Sigmoid colon (tissue), 7 donors: ENCODE measurements around the gene CCDC177. TPM values are rescaled to one million over a fixed set of nuclear protein-coding genes. Genes with fewer than 3 reads are reported as not detected.

ENCODE experiments used
- DNase-seq: peaks from one replicate; pipeline ENCODE4 v3.0.0-alpha.2; 2019
- H3K27ac ChIP-seq, 4 donors: fragments of 200-600 bp; sonication (generic); one replicate each; pipeline ENCODE4 v1.5.1; 2016 to 2019; ENCODE audit warnings: mild to moderate bottlenecking in 1 of 4
- H3K27me3 ChIP-seq, 3 donors: fragments of 200-600 bp; sonication (generic); one replicate each; pipeline ENCODE4 v1.5.1; 2019; ENCODE audit warnings: mild to moderate bottlenecking in 1 of 3
- H3K36me3 ChIP-seq, 4 donors: fragments of 200-600 bp; sonication (generic); one replicate each; pipeline ENCODE4 v1.5.1; 2016 to 2019
- H3K4me1 ChIP-seq, 4 donors: fragments of 200-600 bp; sonication (generic); one replicate each; pipeline ENCODE4 v1.5.1; 2017 to 2019
- H3K4me3 ChIP-seq, 4 donors: fragments of 200-600 bp; sonication (generic); one replicate each; pipeline ENCODE4 v1.5.1; 2017 to 2019; ENCODE audit warnings: mild to moderate bottlenecking in 2 of 4, moderate library complexity in 1 of 4
- H3K9me3 ChIP-seq, 4 donors: fragments of 200-600 bp in 3 of 4; sonication (generic) in 3 of 4; one replicate each; pipeline versions ENCODE4 v1.5.1 to v1.6.1; 2013 to 2019
- EP300 ChIP-seq, 4 donors: sonication (generic); formaldehyde crosslinking; IDR thresholded peaks; one replicate each; pipeline ENCODE4 v1.6.1; 2017; ENCODE audit warnings: antibody characterized with exemption in 4 of 4
- POLR2A ChIP-seq, 2 donors: fragments of 450-650 bp; IDR thresholded peaks; one replicate each; pipeline ENCODE4 v1.6.1; 2016; ENCODE audit warnings: antibody characterized with exemption in 2 of 2, mild to moderate bottlenecking in 2 of 2, moderate library complexity in 2 of 2
- POLR2AphosphoS5 ChIP-seq, 4 donors: sonication (generic); formaldehyde crosslinking; IDR thresholded peaks; one replicate each; pipeline ENCODE4 v1.6.1; 2017; ENCODE audit warnings: antibody characterized with exemption in 4 of 4
- WGBS, 2 donors: extraction: QIAGEN DNeasy Blood & Tissue Kit; methylation state at CpG; one replicate each; pipeline ENCODE4 v1.1.7; 2013; 5-methylcytosine and 5-hydroxymethylcytosine counted together
- intact Hi-C: fragments of 100-400 bp; cut with DNase I; formaldehyde crosslinking; loops from one replicate; pipeline ENCODE4 v1.15.1; 2023
- polyA plus RNA-seq, 3 donors: library from polyadenylated mRNA; stranded (reverse); fragments of 200-250 nt; gene quantifications; one replicate each; pipeline ENCODE4 v1.2.3, GENCODE V29; 2013
- total RNA-seq, 4 donors: library from RNA; depleted of rRNA; stranded (reverse); fragments of >200 nt; gene quantifications; one replicate each; pipeline ENCODE4 v1.1.0, GENCODE V29; 2016
- TF ChIP-seq, protein P1 (sequence below), 4 experiments: fragments of 450-650 bp in 3 of 4; fragments of 200-600 bp in 1 of 4; IDR thresholded peaks; one replicate each; pipeline ENCODE4 v1.5.1; 2016 to 2019; ENCODE audit warnings: antibody characterized with exemption in 4 of 4, mild to moderate bottlenecking in 3 of 4, moderate library complexity in 2 of 4
- donor health status: healthy with polysubstance abuse.
- donor health status: Bipolar disorder and iron deficiency.
- donor health status: healthy.

CCDC177 gene
- total and polyA plus RNA-seq, 7 donors: not detected

DNA sequence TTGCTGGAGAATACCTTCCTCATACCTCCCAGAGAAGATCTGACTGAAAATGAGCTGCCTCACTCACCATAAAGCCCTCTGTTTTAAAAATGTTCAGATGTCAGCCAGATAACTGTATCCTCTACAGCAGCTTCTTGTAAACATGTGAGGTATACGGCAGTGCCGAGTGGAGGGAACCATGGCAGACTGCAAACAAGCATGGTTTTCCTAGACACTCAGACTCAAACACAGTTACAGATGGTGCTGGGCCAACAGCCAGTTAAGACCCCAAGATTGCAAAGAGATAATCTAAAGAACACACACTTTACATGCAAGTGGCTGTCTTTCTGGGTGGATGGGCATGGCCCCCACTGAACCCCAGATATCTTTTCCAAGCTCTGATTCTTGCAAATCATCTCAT lies 16.6 kb upstream of the CCDC177 start:
- no peak overlapping the region for H3K4me3 ChIP-seq
- no peaks in the 10 kb centered on the region for H3K27me3 ChIP-seq
- H3K9me3 ChIP-seq: no peaks in the 10 kb centered on the region
- H3K36me3 ChIP-seq: no peaks in the 10 kb centered on the region
- no peak overlapping the region for H3K27ac ChIP-seq
- DNase-seq: no peak
- intact Hi-C loops: no loop called here
- peaks cover 0 to 9% (median 0%) of the 10 kb centered on the region in 4 donors for H3K4me1 ChIP-seq
- TF ChIP-seq POLR2A (IDR thresholded peaks at IDR 0.05) (no peak), EP300 (IDR thresholded peaks at IDR 0.05) (no peak), POLR2AphosphoS5 (IDR thresholded peaks at IDR 0.05) (no peak)
- TF ChIP-seq, protein P1, sequence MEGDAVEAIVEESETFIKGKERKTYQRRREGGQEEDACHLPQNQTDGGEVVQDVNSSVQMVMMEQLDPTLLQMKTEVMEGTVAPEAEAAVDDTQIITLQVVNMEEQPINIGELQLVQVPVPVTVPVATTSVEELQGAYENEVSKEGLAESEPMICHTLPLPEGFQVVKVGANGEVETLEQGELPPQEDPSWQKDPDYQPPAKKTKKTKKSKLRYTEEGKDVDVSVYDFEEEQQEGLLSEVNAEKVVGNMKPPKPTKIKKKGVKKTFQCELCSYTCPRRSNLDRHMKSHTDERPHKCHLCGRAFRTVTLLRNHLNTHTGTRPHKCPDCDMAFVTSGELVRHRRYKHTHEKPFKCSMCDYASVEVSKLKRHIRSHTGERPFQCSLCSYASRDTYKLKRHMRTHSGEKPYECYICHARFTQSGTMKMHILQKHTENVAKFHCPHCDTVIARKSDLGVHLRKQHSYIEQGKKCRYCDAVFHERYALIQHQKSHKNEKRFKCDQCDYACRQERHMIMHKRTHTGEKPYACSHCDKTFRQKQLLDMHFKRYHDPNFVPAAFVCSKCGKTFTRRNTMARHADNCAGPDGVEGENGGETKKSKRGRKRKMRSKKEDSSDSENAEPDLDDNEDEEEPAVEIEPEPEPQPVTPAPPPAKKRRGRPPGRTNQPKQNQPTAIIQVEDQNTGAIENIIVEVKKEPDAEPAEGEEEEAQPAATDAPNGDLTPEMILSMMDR (IDR thresholded peaks at IDR 0.05): no peak
- WGBS, 2 donors: 89 to 90% methylated on average over 2 of the region's 2 CpGs

DNA sequence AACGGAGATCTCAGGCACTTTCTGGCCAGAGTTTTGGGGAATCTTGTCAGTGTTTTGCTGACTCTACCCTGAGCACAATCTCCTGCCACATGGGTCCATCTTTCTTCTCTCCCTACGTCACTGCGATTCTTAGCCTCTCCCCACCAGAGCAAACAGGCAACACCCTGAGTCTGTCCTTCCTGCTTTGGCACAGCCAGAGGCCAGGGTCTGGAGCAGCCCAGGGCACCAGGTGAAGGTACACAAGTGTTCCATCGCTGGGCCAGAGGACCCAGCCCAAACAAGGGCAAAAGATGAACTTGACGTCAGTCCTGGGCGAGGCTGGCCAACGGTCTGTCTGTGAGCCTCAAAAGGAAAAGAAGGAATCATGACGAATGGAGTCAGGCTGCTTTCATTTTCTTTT lies 12.7 kb upstream of the CCDC177 start:
- no peak for TF ChIP-seq POLR2AphosphoS5 (IDR thresholded peaks at IDR 0.05)
- no peak for TF ChIP-seq POLR2A (IDR thresholded peaks at IDR 0.05)
- TF ChIP-seq EP300 (IDR thresholded peaks at IDR 0.05): no peak
- TF ChIP-seq, protein P1 (IDR thresholded peaks at IDR 0.05): no peak
- H3K27ac ChIP-seq: no peak overlapping the region
- H3K4me3 ChIP-seq: no peak overlapping the region
- no peak for DNase-seq
- no peaks in the 10 kb centered on the region for H3K4me1 ChIP-seq
- H3K36me3 ChIP-seq: no peaks in the 10 kb centered on the region
- intact Hi-C loops: no loop called here
- H3K9me3 ChIP-seq: no peaks in the 10 kb centered on the region
- no peaks in the 10 kb centered on the region for H3K27me3 ChIP-seq
- WGBS, 2 donors: 16 to 56% methylated on average over 8 of the region's 8 CpGs

DNA sequence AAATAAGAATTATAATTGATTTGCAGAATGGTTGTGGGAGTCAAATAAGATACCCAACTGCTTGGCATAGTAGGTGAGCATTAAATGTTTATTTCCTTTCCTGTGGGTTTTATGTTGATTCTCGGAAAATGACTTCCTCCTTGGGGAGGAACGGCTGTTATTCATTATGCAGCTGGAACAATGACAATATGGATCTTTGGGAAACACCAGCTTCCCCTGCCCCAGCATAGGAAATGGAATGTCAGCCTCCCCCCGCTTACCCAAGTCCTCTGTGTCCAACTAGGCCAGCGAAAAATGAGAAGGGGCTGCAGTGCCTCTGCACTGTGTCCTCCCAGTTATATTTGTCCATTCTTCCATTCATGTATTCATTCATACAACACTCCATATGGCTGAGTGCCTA lies 11.7 kb upstream of the CCDC177 start:
- no peak overlapping the region for H3K4me3 ChIP-seq
- no peak for DNase-seq
- TF ChIP-seq, protein P1 (IDR thresholded peaks at IDR 0.05): no peak
- TF ChIP-seq POLR2A (IDR thresholded peaks at IDR 0.05) (no peak), POLR2AphosphoS5 (IDR thresholded peaks at IDR 0.05) (no peak), EP300 (IDR thresholded peaks at IDR 0.05) (no peak)
- no peaks in the 10 kb centered on the region for H3K4me1 ChIP-seq
- H3K9me3 ChIP-seq: no peaks in the 10 kb centered on the region
- H3K27me3 ChIP-seq: no peaks in the 10 kb centered on the region
- intact Hi-C loops: no loop called here
- WGBS, 2 donors: 56 to 65% methylated on average over 4 of the region's 4 CpGs
- no peak overlapping the region for H3K27ac ChIP-seq
- no peaks in the 10 kb centered on the region for H3K36me3 ChIP-seq

DNA sequence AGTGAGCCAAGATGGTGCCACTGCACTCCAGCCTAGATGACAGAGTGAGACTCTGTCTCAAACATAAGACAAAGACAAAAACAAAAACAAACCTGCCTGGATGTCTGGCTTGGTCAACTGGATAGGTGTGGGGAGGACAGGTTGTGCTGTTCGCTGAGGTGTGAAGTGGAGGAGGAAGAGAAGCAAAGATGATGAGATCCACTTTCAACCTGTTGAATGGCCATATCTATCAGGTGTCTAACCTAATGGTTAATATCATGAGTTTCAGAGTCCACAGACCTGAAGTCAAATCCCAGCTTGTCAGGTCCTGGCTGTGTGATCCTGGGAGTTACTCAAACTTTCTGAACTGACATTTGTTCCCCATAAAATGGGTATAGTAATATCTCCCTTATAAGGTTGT lies 9.7 kb upstream of the CCDC177 start:
- Histone ChIP-seq H3K36me3 (no peaks in the 10 kb centered on the region), H3K27me3 (no peaks in the 10 kb centered on the region), H3K27ac (no peak overlapping the region), H3K4me3 (no peak overlapping the region), H3K9me3 (no peaks in the 10 kb centered on the region), H3K4me1 (no peaks in the 10 kb centered on the region)
- no peak for DNase-seq
- TF ChIP-seq EP300 (IDR thresholded peaks at IDR 0.05): no peak
- no peak for TF ChIP-seq POLR2AphosphoS5 (IDR thresholded peaks at IDR 0.05)
- 78 to 92% methylated on average over 1 of the region's 1 CpG for WGBS, 2 donors
- intact Hi-C loops: no loop called here

DNA sequence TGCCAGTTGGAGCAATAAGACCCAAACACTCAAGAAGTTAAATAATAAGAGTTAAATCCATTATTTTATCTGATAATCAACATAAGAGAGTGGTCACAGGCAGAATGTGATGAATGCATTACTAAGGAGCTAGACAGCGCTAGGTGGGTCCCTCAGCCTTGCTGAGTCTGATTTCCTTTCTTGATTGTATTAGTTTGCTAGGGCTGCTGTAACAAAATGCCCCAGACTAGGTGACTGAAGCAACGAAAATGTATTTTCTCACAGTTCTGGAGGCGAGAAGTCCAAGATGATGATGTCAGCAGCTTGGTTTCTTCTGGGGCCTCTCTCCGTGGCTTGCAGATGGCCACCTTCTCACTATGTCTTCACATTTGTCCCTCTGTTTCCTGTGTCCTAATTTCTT lies 8.2 kb upstream of the CCDC177 start:
- intact Hi-C loops: no loop called here
- H3K36me3 ChIP-seq: no peaks in the 10 kb centered on the region
- DNase-seq: no peak
- H3K4me1 ChIP-seq: no peaks in the 10 kb centered on the region
- no peak overlapping the region for H3K4me3 ChIP-seq
- WGBS, 2 donors: 91 to 93% methylated on average over 4 of the region's 4 CpGs
- H3K27ac ChIP-seq: no peak overlapping the region
- no peak for TF ChIP-seq POLR2A (IDR thresholded peaks at IDR 0.05)
- TF ChIP-seq EP300 (IDR thresholded peaks at IDR 0.05): no peak
- TF ChIP-seq, protein P1 (IDR thresholded peaks at IDR 0.05): no peak
- TF ChIP-seq POLR2AphosphoS5 (IDR thresholded peaks at IDR 0.05): no peak
- no peaks in the 10 kb centered on the region for H3K27me3 ChIP-seq
- no peaks in the 10 kb centered on the region for H3K9me3 ChIP-seq
